Activated CD4-positive, alpha-beta T cell treated with anti-CD3 and anti-CD28 coated beads for 36 hours (primary cell): ENCODE data around the gene NLRP14. TPM values are rescaled to one million over a fixed set of nuclear protein-coding genes. Genes with fewer than 3 reads are reported as not detected.

Experiments used
- ATAC-seq: fragments of 200-7000 bp; cut with Tn5 transposase; one replicate; pipeline ENCODE4 v1.10.0; 2021; ENCODE audit warnings: mild to moderate bottlenecking, moderate library complexity
- CTCF ChIA-PET: fragments of 350-600 bp; sonication (Branson Sonifier 250); formaldehyde crosslinking; loops from one replicate; lab custom pipeline; 2021; ENCODE audit warnings: antibody characterized with exemption; lab: Charles Lee
- POLR2A ChIA-PET: fragments of 350-600 bp; sonication (Branson Sonifier 250); formaldehyde crosslinking; loops from one replicate; lab custom pipeline; 2021; ENCODE audit warnings: antibody characterized with exemption, inconsistent platforms; lab: Charles Lee
- DNase-seq: peaks from one replicate; pipeline ENCODE4 v3.0.0-alpha.2; 2020
- H3K27ac Mint-ChIP-seq: one replicate; pipeline ENCODE4 v1.8.0; 2021; ENCODE audit warnings: mixed read lengths
- H3K27me3 Mint-ChIP-seq: one replicate; pipeline ENCODE4 v1.8.0; 2021; ENCODE audit warnings: mixed read lengths
- H3K36me3 Mint-ChIP-seq: one replicate; pipeline ENCODE4 v1.8.0; 2021; ENCODE audit warnings: low read depth, mixed read lengths
- H3K4me1 Mint-ChIP-seq: one replicate; pipeline ENCODE4 v1.8.0; 2021; ENCODE audit warnings: mixed read lengths
- H3K4me3 Mint-ChIP-seq: one replicate; pipeline ENCODE4 v1.8.0; 2021; ENCODE audit warnings: mild to moderate bottlenecking, moderate library complexity, mixed read lengths
- H3K9me3 Mint-ChIP-seq: one replicate; pipeline ENCODE4 v1.8.0; 2021; ENCODE audit warnings: low read depth, mixed read lengths
- intact Hi-C, 2 experiments: fragments of 100-400 bp; cut with DNase I in 1 of 2; cut with micrococcal nuclease in 1 of 2; formaldehyde crosslinking; loops; one replicate each; pipeline versions ENCODE4 v1.14.2 to v1.15.1; 2022 to 2024; cut with DNase I, micrococcal nuclease
- total RNA-seq, 2 experiments: library from RNA; stranded (reverse); gene quantifications; one replicate each; pipeline ENCODE4 v1.2.3, GENCODE V29; 2021

NLRP14 gene, protein sequence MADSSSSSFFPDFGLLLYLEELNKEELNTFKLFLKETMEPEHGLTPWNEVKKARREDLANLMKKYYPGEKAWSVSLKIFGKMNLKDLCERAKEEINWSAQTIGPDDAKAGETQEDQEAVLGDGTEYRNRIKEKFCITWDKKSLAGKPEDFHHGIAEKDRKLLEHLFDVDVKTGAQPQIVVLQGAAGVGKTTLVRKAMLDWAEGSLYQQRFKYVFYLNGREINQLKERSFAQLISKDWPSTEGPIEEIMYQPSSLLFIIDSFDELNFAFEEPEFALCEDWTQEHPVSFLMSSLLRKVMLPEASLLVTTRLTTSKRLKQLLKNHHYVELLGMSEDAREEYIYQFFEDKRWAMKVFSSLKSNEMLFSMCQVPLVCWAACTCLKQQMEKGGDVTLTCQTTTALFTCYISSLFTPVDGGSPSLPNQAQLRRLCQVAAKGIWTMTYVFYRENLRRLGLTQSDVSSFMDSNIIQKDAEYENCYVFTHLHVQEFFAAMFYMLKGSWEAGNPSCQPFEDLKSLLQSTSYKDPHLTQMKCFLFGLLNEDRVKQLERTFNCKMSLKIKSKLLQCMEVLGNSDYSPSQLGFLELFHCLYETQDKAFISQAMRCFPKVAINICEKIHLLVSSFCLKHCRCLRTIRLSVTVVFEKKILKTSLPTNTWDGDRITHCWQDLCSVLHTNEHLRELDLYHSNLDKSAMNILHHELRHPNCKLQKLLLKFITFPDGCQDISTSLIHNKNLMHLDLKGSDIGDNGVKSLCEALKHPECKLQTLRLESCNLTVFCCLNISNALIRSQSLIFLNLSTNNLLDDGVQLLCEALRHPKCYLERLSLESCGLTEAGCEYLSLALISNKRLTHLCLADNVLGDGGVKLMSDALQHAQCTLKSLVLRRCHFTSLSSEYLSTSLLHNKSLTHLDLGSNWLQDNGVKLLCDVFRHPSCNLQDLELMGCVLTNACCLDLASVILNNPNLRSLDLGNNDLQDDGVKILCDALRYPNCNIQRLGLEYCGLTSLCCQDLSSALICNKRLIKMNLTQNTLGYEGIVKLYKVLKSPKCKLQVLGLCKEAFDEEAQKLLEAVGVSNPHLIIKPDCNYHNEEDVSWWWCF
- under 1 TPM; 0.11 to 0.21 TPM for total RNA-seq

DNA sequence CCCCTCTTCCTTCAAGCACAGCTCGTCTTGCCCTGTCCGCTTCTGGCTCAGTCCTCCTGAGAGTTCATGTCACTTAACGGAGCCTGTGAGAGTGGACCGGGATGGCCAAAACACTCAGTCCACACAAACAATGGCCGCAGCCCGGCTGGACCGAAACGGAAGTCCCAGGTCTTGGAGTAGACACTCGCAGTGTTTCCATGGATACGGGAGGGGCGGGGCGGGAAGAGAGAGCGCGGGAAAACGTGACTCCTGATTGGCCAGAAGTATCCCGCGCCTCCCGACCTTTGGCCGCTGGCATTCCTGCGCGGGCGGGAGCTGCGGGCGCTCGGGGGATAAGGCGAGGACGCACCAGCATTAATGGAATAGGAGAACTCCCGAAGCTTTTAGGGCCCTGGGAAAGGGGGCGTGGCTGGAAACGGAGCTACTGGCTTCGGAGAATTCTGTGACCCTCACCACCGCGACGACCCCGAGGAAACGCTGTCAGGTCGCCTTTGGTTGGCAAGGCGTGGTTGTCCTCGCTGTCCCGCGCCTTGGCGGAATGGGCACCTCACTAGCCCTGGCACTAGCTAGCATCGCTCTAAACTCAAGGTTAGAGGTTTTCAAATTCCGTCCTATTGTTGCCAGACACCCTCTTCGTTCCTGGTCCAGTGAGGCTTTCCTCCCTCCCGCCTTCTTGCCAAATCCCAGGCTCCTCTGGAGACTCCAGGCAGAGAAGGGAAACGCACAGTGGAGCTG, at the start of gene NLRP14, which contains the start of gene ZNF214:
NLRP14 (plus strand) TSS at position 297 of the 735 bp plus-strand sequence. CDS start 18,108 bp downstream, outside the sequence.
ZNF214 (minus strand) TSS at position 164 of the 735 bp plus-strand sequence. CDS start 17,511 bp downstream, outside the sequence.
- intact Hi-C loops = no loop called here
- peaks cover 35% of the 10 kb centered on the region for H3K27me3 Mint-ChIP-seq
- ChIA-PET CTCF (interaction anchor here (0.7 kb wide), 1 partner anchor 72 kb away, joined by 3 read pairs; no protein-coding TSS in a partner anchor), POLR2A (no interaction called here)
- H3K4me3 Mint-ChIP-seq = peak within 1 kb of the TSS; percentile 54
- no peak within 1 kb of the TSS for H3K27ac Mint-ChIP-seq
- no peak for ATAC-seq
- DNase-seq = peak; percentile 28
- no peaks in the 10 kb centered on the region for H3K9me3 Mint-ChIP-seq
- H3K4me1 Mint-ChIP-seq = peaks cover 8% of the 10 kb centered on the region
- no peaks in the 10 kb centered on the region for H3K36me3 Mint-ChIP-seq

DNA sequence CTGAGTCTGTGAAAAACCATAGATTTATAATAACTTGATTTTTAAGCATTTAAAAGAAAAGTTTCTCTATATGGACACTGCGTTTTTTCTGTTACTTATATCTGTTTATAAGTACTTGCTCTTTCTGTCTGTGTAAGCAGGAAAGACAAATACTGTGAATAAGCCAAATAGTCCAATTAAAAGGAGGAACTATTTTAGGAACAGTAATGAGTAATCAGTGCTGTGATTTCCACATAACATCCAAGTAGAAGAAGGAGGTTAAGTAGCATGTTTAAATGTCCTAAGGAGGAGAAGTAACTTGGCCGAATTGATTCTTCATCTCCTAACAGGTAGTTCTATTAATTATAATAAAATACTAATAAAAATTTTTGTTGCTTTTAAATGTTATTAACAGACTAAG, 40.9 kb upstream of the NLRP14 start:
- H3K9me3 Mint-ChIP-seq = no peaks in the 10 kb centered on the region
- no peaks in the 10 kb centered on the region for H3K36me3 Mint-ChIP-seq
- POLR2A ChIA-PET = no interaction called here
- H3K27me3 Mint-ChIP-seq = no peaks in the 10 kb centered on the region
- DNase-seq (no peak), ATAC-seq (no peak)
- no peak overlapping the region for H3K27ac Mint-ChIP-seq
- CTCF ChIA-PET = interaction anchor here (1.4 kb wide), 1 partner anchor 10 kb away, joined by 5 read pairs; no protein-coding TSS in a partner anchor
- H3K4me1 Mint-ChIP-seq = no peaks in the 10 kb centered on the region
- H3K4me3 Mint-ChIP-seq = no peak overlapping the region
- intact Hi-C loops = loop anchor here in 1 of 2 experiments (5.0 kb wide), 1 partner anchor 167 kb away; no protein-coding TSS in a partner anchor

- Mint-ChIP-seq H3K9me3 (no peaks in the 10 kb centered on the region), H3K27ac (no peak overlapping the region), H3K4me3 (no peak overlapping the region), H3K27me3 (no peaks in the 10 kb centered on the region), H3K36me3 (no peaks in the 10 kb centered on the region), H3K4me1 (no peaks in the 10 kb centered on the region)
- CTCF ChIA-PET = no interaction called here
- ATAC-seq (no peak), DNase-seq (no peak)
- POLR2A ChIA-PET = no interaction called here
- intact Hi-C loops = no loop called here
These were observed 33.8 kb upstream of the NLRP14 start for GRCh38 chr11:6986487-6986886.

DNA sequence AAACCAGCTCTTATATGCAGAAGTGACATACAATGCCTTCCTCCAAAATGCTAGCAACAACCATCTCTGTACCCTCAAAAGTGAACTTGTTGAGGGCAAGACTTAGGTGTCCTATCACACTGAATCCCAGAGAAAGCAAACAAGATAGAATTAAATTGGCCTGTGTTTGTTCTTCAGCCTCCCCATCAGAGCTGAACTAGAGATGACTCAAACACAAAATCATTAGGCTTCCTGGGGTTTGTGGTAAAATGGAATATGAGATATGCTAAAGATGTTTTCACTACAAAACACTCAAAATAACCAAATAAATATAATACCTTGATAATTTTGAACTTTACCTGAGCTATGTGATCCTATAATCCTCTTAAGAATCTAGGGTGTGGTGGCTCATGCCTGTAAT, 31.8 kb upstream of the NLRP14 start:
- Mint-ChIP-seq H3K4me3 (no peak overlapping the region), H3K27me3 (no peaks in the 10 kb centered on the region), H3K4me1 (no peaks in the 10 kb centered on the region), H3K36me3 (no peaks in the 10 kb centered on the region), H3K9me3 (no peaks in the 10 kb centered on the region), H3K27ac (no peak overlapping the region)
- CTCF ChIA-PET = no interaction called here
- DNase-seq = no peak
- intact Hi-C loops = no loop called here
- no peak for ATAC-seq
- POLR2A ChIA-PET = no interaction called here

- no peak for DNase-seq
- ChIA-PET POLR2A (no interaction called here), CTCF (no interaction called here)
- intact Hi-C loops = no loop called here
- no peak overlapping the region for H3K4me3 Mint-ChIP-seq
- H3K9me3 Mint-ChIP-seq = no peaks in the 10 kb centered on the region
- ATAC-seq = no peak
- peaks cover 2% of the 10 kb centered on the region for H3K27me3 Mint-ChIP-seq
- no peak overlapping the region for H3K27ac Mint-ChIP-seq
- H3K4me1 Mint-ChIP-seq = no peaks in the 10 kb centered on the region
- H3K36me3 Mint-ChIP-seq = no peaks in the 10 kb centered on the region
These were observed 29.1 kb upstream of the NLRP14 start for GRCh38 chr11:6991227-6991626.

GRCh38 chr11:6992026-6992425, 28.3 kb upstream of the NLRP14 start:
- intact Hi-C loops = no loop called here
- POLR2A ChIA-PET = no interaction called here
- no peaks in the 10 kb centered on the region for H3K4me1 Mint-ChIP-seq
- H3K36me3 Mint-ChIP-seq = no peaks in the 10 kb centered on the region
- ATAC-seq (no peak), DNase-seq (no peak)
- CTCF ChIA-PET = interaction anchor here (1.0 kb wide), 1 partner anchor 233 kb away, joined by 3 read pairs; no protein-coding TSS in a partner anchor
- no peaks in the 10 kb centered on the region for H3K9me3 Mint-ChIP-seq
- peaks cover 2% of the 10 kb centered on the region for H3K27me3 Mint-ChIP-seq
- H3K4me3 Mint-ChIP-seq = no peak overlapping the region
- H3K27ac Mint-ChIP-seq = no peak overlapping the region

DNA sequence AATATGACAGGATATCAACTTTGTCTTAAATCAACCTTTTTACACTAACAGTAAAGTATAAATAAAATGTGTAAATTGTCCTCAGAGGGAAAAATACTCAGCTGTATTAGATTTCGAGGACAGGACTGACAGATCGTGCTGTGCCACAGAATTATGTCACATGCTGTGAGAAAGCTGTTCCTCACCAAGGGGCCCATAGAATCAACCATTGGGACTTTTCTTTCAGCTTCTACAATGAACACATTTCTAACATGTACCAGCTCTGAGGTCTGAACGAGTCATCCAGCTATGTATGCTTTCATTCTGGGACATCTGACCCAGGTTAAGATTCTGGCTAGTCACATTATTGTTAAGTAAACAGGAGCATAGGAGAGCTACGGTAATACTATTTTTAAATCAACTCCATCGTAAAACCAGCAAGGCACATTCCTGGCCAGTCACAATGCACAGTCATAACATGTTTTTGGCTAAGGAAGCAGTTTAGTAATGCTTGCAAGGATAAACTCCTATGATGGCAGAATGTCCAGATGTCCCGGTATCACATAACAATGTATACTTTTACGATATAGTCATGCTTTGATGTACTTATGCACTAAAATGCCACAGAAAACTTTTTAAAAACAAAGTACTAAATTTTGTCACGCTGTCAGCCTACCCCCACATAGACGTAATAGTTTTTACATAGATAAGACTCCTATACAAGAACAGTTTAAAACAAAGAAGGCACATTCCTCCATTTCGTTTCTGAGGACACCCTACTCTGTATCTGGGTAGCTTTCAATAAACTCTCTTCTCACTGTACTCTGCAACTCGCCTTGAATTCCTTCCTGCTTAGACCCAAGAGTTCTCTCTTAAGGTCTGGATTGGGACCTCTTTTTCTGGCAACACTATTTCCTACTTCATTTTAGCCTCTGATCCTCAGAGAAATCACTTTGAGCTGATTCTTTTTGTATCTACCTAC, 27.5 kb upstream of the NLRP14 start:
- Mint-ChIP-seq H3K27ac (no peak overlapping the region), H3K36me3 (no peaks in the 10 kb centered on the region), H3K27me3 (peaks cover 2% of the 10 kb centered on the region), H3K4me3 (no peak overlapping the region), H3K9me3 (no peaks in the 10 kb centered on the region), H3K4me1 (no peaks in the 10 kb centered on the region)
- intact Hi-C loops = no loop called here
- ChIA-PET CTCF (interaction anchor here (1.0 kb wide), 2 partner anchors 18 to 234 kb away, joined by 3 read pairs; no protein-coding TSS in a partner anchor), POLR2A (no interaction called here)
- DNase-seq (no peak), ATAC-seq (no peak)

DNA sequence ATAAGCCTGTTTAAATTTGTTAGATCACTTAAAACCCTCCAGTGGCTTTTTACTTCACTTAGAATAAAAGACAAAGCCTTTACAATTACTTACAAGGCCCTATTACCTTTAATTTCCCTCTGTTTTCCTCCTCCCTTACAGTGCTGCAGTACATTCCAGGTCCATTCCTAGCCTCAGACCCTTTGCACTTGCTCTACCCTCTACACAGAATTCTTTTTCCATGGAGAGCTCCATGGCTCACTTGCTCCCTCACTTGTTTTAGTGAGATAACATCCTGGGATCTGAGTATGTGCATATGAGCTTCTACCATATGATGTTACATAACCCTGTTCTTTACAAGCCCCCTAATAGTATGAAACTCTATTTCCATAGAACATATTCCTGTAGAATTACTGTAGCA, 24.6 kb upstream of the NLRP14 start:
- H3K27me3 Mint-ChIP-seq = peaks cover 8% of the 10 kb centered on the region
- DNase-seq (no peak), ATAC-seq (no peak)
- no peaks in the 10 kb centered on the region for H3K4me1 Mint-ChIP-seq
- no peak overlapping the region for H3K27ac Mint-ChIP-seq
- POLR2A ChIA-PET = no interaction called here
- CTCF ChIA-PET = no interaction called here
- intact Hi-C loops = no loop called here
- H3K4me3 Mint-ChIP-seq = no peak overlapping the region
- no peaks in the 10 kb centered on the region for H3K9me3 Mint-ChIP-seq
- H3K36me3 Mint-ChIP-seq = no peaks in the 10 kb centered on the region

GRCh38 chr11:7004482-7004881, 15.8 kb upstream of the NLRP14 start:
- no peaks in the 10 kb centered on the region for H3K4me1 Mint-ChIP-seq
- POLR2A ChIA-PET = no interaction called here
- peak; percentile 29 for DNase-seq
- no peak overlapping the region for H3K27ac Mint-ChIP-seq
- H3K9me3 Mint-ChIP-seq = no peaks in the 10 kb centered on the region
- CTCF ChIA-PET = no interaction called here
- H3K27me3 Mint-ChIP-seq = peaks cover 18% of the 10 kb centered on the region
- ATAC-seq = peak; percentile 33
- no peak overlapping the region for H3K4me3 Mint-ChIP-seq
- intact Hi-C loops = no loop called here
- H3K36me3 Mint-ChIP-seq = no peaks in the 10 kb centered on the region

DNA sequence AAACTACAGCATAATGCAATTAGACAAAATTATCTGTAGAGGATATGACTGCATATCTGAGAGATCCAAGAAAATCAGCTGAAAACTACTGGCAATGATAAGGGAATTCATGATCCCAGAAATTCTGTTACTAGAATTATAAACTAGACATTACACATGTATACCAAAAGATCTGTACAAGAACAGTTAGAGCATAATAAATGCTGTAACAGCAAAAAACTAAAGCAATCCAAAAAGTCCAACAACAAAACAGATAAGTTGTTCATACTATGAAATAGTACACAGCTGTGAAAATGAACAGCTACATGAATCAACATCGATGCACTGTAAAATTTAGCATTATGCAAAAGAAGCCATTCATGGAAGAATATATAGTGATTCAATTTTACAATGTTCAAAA, 6.2 kb upstream of the NLRP14 start:
- Mint-ChIP-seq H3K4me3 (no peak overlapping the region), H3K27ac (no peak overlapping the region), H3K4me1 (no peaks in the 10 kb centered on the region), H3K36me3 (no peaks in the 10 kb centered on the region), H3K9me3 (no peaks in the 10 kb centered on the region), H3K27me3 (peaks cover 16% of the 10 kb centered on the region)
- ChIA-PET POLR2A (no interaction called here), CTCF (no interaction called here)
- intact Hi-C loops = no loop called here
- DNase-seq (no peak), ATAC-seq (no peak)
